Breast epithelium (tissue), 3 donors: ENCODE measurements around the gene PDLIM7.

Experiments
- CTCF ChIP-seq, 3 donors: fragments of 450-650 bp; IDR thresholded peaks; one replicate each; pipeline ENCODE4 v1.5.1; 2016 to 2017; ENCODE audit warnings: antibody characterized with exemption in 3 of 3, mild to moderate bottlenecking in 3 of 3, moderate library complexity in 3 of 3
- POLR2A ChIP-seq: fragments of 450-650 bp; IDR thresholded peaks from one replicate; pipeline ENCODE4 v1.6.1; 2016; ENCODE audit warnings: antibody characterized with exemption, mild to moderate bottlenecking, moderate library complexity

GRCh38 chr5:177524539-177524900, 27.1 kb upstream of the PDLIM7 start:
- no peak for TF ChIP-seq CTCF (IDR thresholded peaks at IDR 0.05)
- TF ChIP-seq POLR2A: no peak
